Neural progenitor cell (in vitro differentiated cells): ENCODE data around the gene MRPL47.

Source experiments
- EZH2 ChIP-seq: fragments of 200-600 bp; sonication (generic); IDR thresholded peaks from 2 replicates; pipeline ENCODE4 v1.6.1; 2017; ENCODE audit warnings: antibody characterized with exemption, mild to moderate bottlenecking, moderate library complexity
- EZH2phosphoT487 ChIP-seq: fragments of 200-600 bp; sonication (generic); IDR thresholded peaks from 2 replicates; pipeline ENCODE4 v1.6.1; 2017; ENCODE audit warnings: antibody characterized with exemption
- TF ChIP-seq, protein P1 (sequence below): fragments of 200-600 bp; sonication (generic); IDR thresholded peaks from 2 replicates; pipeline ENCODE4 v1.5.1; 2017; ENCODE audit warnings: antibody characterized with exemption, mild to moderate bottlenecking

DNA sequence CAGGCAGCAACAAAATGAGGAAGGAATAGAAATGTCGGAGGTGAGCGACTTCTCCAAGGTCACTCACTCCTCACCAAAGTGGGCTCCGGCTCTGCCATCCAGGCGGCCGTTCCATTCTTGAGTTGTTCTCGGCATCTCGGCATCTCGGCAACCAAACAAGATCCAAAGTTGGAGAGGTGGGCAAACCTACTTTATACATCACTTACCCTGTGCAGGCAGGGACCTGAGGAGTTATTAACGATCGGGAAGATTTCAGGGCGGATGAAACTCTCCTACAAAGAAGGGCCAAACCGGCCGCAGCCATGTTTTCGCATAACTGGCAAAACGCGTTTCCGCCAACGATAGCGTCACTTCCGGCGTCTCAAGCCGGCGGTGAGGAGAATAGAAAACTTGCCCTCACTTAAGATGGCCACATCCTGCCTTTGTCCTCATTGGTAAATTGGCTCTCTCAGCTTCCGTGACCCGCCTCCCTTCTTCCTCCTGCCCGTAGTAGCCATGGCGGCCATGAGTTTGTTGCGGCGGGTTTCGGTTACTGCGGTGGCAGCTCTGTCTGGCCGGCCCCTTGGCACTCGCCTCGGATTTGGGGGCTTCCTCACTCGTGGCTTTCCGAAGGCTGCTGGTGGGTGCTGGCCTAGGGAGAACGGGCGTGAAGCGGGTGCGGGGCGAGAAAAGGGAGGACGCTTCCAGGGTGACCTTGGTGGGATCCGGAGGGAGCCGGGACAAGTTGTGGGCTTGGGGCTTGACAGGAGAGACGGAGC, at the start of gene MRPL47, which contains the start of gene NDUFB5:
- TF ChIP-seq, protein P1, sequence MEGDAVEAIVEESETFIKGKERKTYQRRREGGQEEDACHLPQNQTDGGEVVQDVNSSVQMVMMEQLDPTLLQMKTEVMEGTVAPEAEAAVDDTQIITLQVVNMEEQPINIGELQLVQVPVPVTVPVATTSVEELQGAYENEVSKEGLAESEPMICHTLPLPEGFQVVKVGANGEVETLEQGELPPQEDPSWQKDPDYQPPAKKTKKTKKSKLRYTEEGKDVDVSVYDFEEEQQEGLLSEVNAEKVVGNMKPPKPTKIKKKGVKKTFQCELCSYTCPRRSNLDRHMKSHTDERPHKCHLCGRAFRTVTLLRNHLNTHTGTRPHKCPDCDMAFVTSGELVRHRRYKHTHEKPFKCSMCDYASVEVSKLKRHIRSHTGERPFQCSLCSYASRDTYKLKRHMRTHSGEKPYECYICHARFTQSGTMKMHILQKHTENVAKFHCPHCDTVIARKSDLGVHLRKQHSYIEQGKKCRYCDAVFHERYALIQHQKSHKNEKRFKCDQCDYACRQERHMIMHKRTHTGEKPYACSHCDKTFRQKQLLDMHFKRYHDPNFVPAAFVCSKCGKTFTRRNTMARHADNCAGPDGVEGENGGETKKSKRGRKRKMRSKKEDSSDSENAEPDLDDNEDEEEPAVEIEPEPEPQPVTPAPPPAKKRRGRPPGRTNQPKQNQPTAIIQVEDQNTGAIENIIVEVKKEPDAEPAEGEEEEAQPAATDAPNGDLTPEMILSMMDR, result no peak
- TF ChIP-seq EZH2phosphoT487 (no peak), EZH2 (peak; percentile 66)
